Measurements from ENCODE around the gene TMED5. TPM values are rescaled to one million over a fixed set of nuclear protein-coding genes. Genes with fewer than 3 reads are reported as not detected.

Gene TMED5
- total RNA-seq, 1 donor from 2014 or later = 40.8 TPM

DNA sequence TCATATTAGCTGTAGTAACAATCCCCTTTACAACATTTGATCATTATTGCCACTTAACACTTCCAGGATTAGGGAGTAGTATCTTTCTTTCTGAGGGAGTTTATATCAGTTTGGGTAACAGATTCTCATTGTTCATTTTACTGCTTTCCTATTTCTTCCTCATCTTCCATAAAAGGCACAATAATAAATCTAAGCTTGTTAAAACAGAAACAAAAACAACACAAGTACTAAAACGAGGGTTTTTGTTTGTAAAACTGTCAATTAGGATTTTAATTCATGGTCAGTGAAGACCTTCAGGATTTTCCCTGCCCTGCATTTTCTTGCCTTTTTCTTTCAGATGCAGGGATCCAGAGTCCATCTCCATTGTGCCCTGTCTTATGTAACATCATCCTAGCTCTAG is 29.5 kb downstream of the TMED5 start:
- Histone ChIP-seq H3K4me3 (no peak overlapping the region), H3K4me1 (no peaks in the 10 kb centered on the region), H3K27ac (no peak overlapping the region), H3K36me3 (peaks cover 0 to 6% of the 10 kb centered on the region in 2 donors), H3K27me3 (no peaks in the 10 kb centered on the region), H3K9me3 (no peaks in the 10 kb centered on the region)
- intact Hi-C loops (cut with DNase I) = no loop called here
- TF ChIP-seq POLR2A (IDR thresholded peaks at IDR 0.05) = no peak
- no peak for TF ChIP-seq POLR2AphosphoS5 (IDR thresholded peaks at IDR 0.05; ENCODE audit: insufficient read depth in 1 of 2, low read depth in 1 of 2)
- TF ChIP-seq, protein P1, sequence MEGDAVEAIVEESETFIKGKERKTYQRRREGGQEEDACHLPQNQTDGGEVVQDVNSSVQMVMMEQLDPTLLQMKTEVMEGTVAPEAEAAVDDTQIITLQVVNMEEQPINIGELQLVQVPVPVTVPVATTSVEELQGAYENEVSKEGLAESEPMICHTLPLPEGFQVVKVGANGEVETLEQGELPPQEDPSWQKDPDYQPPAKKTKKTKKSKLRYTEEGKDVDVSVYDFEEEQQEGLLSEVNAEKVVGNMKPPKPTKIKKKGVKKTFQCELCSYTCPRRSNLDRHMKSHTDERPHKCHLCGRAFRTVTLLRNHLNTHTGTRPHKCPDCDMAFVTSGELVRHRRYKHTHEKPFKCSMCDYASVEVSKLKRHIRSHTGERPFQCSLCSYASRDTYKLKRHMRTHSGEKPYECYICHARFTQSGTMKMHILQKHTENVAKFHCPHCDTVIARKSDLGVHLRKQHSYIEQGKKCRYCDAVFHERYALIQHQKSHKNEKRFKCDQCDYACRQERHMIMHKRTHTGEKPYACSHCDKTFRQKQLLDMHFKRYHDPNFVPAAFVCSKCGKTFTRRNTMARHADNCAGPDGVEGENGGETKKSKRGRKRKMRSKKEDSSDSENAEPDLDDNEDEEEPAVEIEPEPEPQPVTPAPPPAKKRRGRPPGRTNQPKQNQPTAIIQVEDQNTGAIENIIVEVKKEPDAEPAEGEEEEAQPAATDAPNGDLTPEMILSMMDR (IDR thresholded peaks at IDR 0.05) = no peak
- no peak for DNase-seq (ENCODE audit: extremely low spot score in 2 of 2)

DNA sequence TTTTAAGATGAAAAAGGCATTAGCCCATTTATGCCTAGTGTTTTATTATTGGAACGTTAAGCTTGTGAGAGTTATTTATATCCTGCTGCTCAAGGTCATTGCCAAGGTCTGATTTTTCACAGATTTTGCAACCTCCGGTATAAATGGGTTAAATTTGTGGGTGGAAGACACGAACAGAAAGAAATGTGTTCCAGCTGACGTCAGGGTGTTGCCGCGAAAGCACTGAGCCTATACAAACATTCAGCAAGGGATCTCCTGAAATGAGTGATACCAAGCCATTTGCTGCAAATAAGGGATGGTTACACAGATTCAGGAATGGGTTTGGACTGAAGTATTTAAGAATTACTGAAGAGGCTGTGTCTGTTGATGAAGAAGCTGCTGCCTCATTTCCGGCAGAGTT is 32.2 kb downstream of the TMED5 start:
- H3K27me3 ChIP-seq = no peaks in the 10 kb centered on the region
- intact Hi-C loops (cut with DNase I) = no loop called here
- DNase-seq (ENCODE audit: extremely low spot score in 2 of 2) = no peak
- H3K9me3 ChIP-seq = no peaks in the 10 kb centered on the region
- H3K36me3 ChIP-seq = no peaks in the 10 kb centered on the region
- H3K27ac ChIP-seq = no peak overlapping the region
- H3K4me1 ChIP-seq = no peaks in the 10 kb centered on the region
- TF ChIP-seq, protein P1 (IDR thresholded peaks at IDR 0.05) = no peak
- TF ChIP-seq POLR2A (IDR thresholded peaks at IDR 0.05) (no peak), POLR2AphosphoS5 (IDR thresholded peaks at IDR 0.05; ENCODE audit: insufficient read depth in 1 of 2, low read depth in 1 of 2) (no peak)
- H3K4me3 ChIP-seq = no peak overlapping the region

DNA sequence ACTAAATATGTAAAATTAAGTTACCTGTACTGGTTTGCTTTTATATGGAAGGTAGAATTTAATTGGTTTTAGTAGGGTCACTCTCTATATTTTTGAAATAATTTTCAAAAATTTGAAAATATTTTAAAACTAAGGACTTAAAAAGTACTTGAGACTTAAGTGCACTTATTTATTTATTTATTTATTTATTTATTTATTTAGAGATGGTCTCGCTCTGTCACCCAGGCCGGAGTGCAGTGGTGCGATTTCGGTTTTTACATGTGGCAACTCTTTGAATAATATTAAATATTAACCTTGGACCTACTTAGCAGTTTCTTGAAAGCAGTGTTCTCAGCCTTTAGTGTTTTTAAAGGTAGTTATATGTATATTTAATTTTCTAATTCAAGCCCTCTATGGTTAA is 36.4 kb downstream of the TMED5 start:
- H3K4me1 ChIP-seq = no peaks in the 10 kb centered on the region
- H3K27ac ChIP-seq = no peak overlapping the region
- no peaks in the 10 kb centered on the region for H3K27me3 ChIP-seq
- H3K36me3 ChIP-seq = peaks cover 0 to 11% of the 10 kb centered on the region in 2 donors
- no peaks in the 10 kb centered on the region for H3K9me3 ChIP-seq
- intact Hi-C loops (cut with DNase I) = no loop called here
- no peak overlapping the region for H3K4me3 ChIP-seq
- TF ChIP-seq POLR2A (IDR thresholded peaks at IDR 0.05) (no peak), POLR2AphosphoS5 (IDR thresholded peaks at IDR 0.05; ENCODE audit: insufficient read depth in 1 of 2, low read depth in 1 of 2) (no peak)
- TF ChIP-seq, protein P1 (IDR thresholded peaks at IDR 0.05) = no peak
- DNase-seq (ENCODE audit: extremely low spot score in 2 of 2) = no peak

DNA sequence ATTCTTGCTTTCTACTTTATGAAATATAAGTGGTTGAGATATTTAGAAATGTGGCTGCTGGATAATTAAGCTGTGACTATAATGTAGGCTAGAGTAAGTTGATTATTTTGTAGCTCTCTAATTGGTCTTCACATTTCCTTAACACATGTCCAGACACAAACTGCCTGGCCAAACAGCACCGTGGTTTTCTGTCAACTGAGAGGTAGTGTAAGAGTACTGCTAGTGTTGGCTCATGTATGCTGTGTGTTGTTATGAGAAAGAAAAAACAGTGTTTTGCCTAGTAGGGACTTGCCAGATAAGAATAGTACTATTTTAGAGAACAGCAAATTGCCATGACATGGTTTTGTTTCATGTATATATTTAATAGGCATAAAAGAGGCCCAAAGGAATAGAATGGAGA is 37.1 kb downstream of the TMED5 start:
- intact Hi-C loops (cut with DNase I) = no loop called here
- TF ChIP-seq POLR2AphosphoS5 (IDR thresholded peaks at IDR 0.05; ENCODE audit: insufficient read depth in 1 of 2, low read depth in 1 of 2) = no peak
- no peak for TF ChIP-seq POLR2A (IDR thresholded peaks at IDR 0.05)
- Histone ChIP-seq H3K9me3 (no peaks in the 10 kb centered on the region), H3K4me1 (no peaks in the 10 kb centered on the region), H3K27ac (no peak overlapping the region), H3K4me3 (no peak overlapping the region), H3K36me3 (peaks cover 0 to 15% of the 10 kb centered on the region in 2 donors), H3K27me3 (no peaks in the 10 kb centered on the region)
- no peak for DNase-seq (ENCODE audit: extremely low spot score in 2 of 2)

DNA sequence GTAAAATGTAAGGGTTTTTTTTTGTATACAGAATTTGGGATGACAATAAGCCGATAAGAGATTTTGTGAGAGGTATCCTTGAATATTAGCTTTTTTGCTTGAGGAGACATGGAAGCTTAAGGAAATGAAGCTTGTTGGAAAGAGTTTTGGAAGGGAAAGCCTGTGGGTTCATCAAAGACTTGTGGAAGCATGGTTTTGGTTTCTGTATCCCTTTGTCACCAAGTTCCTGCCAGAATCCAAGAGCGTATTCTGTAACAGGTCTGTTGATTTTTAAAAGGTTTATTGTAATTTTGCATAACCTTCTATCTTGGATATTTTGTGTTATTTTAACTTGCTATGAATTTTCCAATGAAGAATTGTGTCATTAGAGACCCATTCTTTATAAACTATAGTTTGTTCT is 38.1 kb downstream of the TMED5 start:
- Histone ChIP-seq H3K36me3 (peaks cover 0 to 20% of the 10 kb centered on the region in 2 donors), H3K27me3 (no peaks in the 10 kb centered on the region), H3K4me1 (no peaks in the 10 kb centered on the region), H3K4me3 (no peak overlapping the region), H3K9me3 (no peaks in the 10 kb centered on the region), H3K27ac (no peak overlapping the region)
- no peak for TF ChIP-seq POLR2A (IDR thresholded peaks at IDR 0.05)
- no peak for TF ChIP-seq POLR2AphosphoS5 (IDR thresholded peaks at IDR 0.05; ENCODE audit: insufficient read depth in 1 of 2, low read depth in 1 of 2)
- TF ChIP-seq, protein P1 (IDR thresholded peaks at IDR 0.05) = no peak
- intact Hi-C loops (cut with DNase I) = no loop called here
- DNase-seq (ENCODE audit: extremely low spot score in 2 of 2) = no peak

All from vagina (tissue), 2 donors.